COR-L47 (cell line): ENCODE measurements around the gene OPRM1.

Experiments used
- DNase-seq: peaks from one replicate; lab custom pipeline; 2025; lab: John Stamatoyannopoulos, UW

Gene OPRM1

GRCh38 chr6:154086510-154086909, 47.5 kb downstream of the OPRM1 start:
- DNase-seq: no peak

- DNase-seq: no peak
Observed at GRCh38 chr6:154092326-154092962, 53.4 kb downstream of the OPRM1 start.

- DNase-seq: no peak
Observed at GRCh38 chr6:154093231-154094044, 54.4 kb downstream of the OPRM1 start.

- DNase-seq: no peak
Observed at GRCh38 chr6:154095571-154095970, 56.5 kb downstream of the OPRM1 start.

GRCh38 chr6:154096316-154096715, 57.3 kb downstream of the OPRM1 start:
- no peak for DNase-seq

- DNase-seq: no peak
Observed at GRCh38 chr6:154096834-154097233, 57.8 kb downstream of the OPRM1 start.

- no peak for DNase-seq
Observed at GRCh38 chr6:154099211-154099610, 60.2 kb downstream of the OPRM1 start.

GRCh38 chr6:154106251-154106650, 67.2 kb downstream of the OPRM1 start:
- DNase-seq: no peak

- no peak for DNase-seq
Observed at GRCh38 chr6:154111025-154111424, 72.0 kb downstream of the OPRM1 start.

- DNase-seq: no peak
Observed at GRCh38 chr6:154112181-154112809, 73.3 kb downstream of the OPRM1 start.

GRCh38 chr6:154113392-154113791, 74.4 kb downstream of the OPRM1 start:
- no peak for DNase-seq

- no peak for DNase-seq
Observed at GRCh38 chr6:154117485-154117884, 78.4 kb downstream of the OPRM1 start.

- no peak for DNase-seq
Observed at GRCh38 chr6:154122195-154122925, 83.3 kb downstream of the OPRM1 start.

- DNase-seq: no peak
Observed at GRCh38 chr6:154123155-154123956, 84.3 kb downstream of the OPRM1 start.

- DNase-seq: no peak
Observed at GRCh38 chr6:154125421-154125820, 86.4 kb downstream of the OPRM1 start.

- DNase-seq: peak; percentile 32
Observed at GRCh38 chr6:154127657-154128056, 88.6 kb downstream of the OPRM1 start.

GRCh38 chr6:154134471-154135147, 95.6 kb downstream of the OPRM1 start:
- DNase-seq: no peak

GRCh38 chr6:154138793-154139192, 99.8 kb downstream of the OPRM1 start:
- no peak for DNase-seq

GRCh38 chr6:154139892-154140291, 100.9 kb downstream of the OPRM1 start:
- no peak for DNase-seq

- DNase-seq: no peak
Observed at GRCh38 chr6:154140743-154141142, 101.7 kb downstream of the OPRM1 start.

- DNase-seq: no peak
Observed at GRCh38 chr6:154143753-154144152, 104.7 kb downstream of the OPRM1 start.
